Placental epithelial cell (primary cell): ENCODE measurements around the gene NSA2. TPM values are rescaled to one million over a fixed set of nuclear protein-coding genes. Genes with fewer than 3 reads are reported as not detected.

Experiments used
- small RNA-seq: library from RNA; depleted of rRNA; stranded (forward); fragments of <200 nt; gene quantifications from one replicate; pipeline ENCODE3, GENCODE V24; 2012
- total RNA-seq: library from RNA; depleted of rRNA; stranded (reverse); fragments of >200 nt; gene quantifications from 2 replicates; pipeline ENCODE4 v1.2.3, GENCODE V29; 2012

The NSA2 gene
- total RNA-seq: 70.3 and 82.1 TPM in 2 replicates

DNA sequence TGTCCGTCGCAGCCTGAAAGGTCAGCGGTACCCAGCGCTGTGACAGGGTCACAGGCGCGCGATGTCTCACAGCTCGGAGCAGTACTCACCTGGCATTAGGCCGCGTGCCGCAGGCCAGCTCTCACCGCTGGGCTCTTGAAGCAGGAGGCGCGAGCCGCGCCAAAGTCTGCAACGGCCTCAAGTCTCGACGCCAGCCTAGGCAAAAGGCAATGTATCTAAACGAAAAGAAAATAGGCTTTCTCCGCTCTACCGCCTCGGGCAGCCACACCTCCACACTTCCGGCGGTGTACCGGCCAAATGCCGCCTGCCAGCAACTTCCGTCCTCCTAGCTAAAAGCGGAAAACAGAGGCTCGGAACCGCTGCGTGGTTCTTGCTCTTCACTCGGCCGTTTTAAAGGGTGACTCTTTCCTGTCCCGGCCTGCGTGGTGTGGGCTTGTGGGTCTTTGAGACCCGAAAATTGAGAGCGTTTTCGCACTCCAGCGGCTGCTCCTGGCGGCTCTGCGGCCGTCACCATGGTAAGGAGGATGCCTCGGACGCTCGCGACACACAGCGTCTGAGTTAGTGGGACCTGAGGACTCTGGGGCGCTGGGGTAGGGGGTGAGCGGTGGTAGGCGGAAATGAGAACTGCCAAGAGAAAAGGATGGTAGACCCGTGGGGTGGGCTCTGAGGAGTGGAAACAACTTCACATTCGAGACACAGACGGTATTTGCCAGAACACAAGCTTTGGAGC is at the start of gene NSA2, which contains the start of gene GFM2:
TSS of gene NSA2 (plus strand) at position 401 of the 730 bp plus-strand sequence. CDS start at position 513, 112 bp downstream.
TSS of gene GFM2 (minus strand) at position 269 of the 730 bp plus-strand sequence. CDS start 3,375 bp downstream, outside the sequence.

Small RNA genes lying within 50 kb of the gene (small RNA-seq; reads per million reads assigned to genes)
- not detected for gene RNU6-658P

Other genes starting within 250 kb of the NSA2 start
- 12.6 and 22.2 TPM in 2 replicates for gene ENC1, start 126.5 kb upstream of the NSA2 start, total RNA-seq
- gene HEXB, start 82.0 kb upstream of the NSA2 start, total RNA-seq: 33.4 and 84.0 TPM in 2 replicates
- 40.8 and 52.5 TPM in 2 replicates for gene GFM2, start 132 bp upstream of the NSA2 start, total RNA-seq
- gene FAM169A, start 99.1 kb downstream of the NSA2 start, total RNA-seq: 2.0 and 3.1 TPM in 2 replicates